ENCODE data around the gene DHFR2. TPM values are rescaled to one million over a fixed set of nuclear protein-coding genes. Genes with fewer than 3 reads are reported as not detected.

Gene DHFR2
- total and polyA plus RNA-seq, 10 of the 15 experiments (the other 5 are each of a cell fraction or from before 2014, with no cell fraction given), result 1.8 to 5.6 (median 4.4) TPM

DNA sequence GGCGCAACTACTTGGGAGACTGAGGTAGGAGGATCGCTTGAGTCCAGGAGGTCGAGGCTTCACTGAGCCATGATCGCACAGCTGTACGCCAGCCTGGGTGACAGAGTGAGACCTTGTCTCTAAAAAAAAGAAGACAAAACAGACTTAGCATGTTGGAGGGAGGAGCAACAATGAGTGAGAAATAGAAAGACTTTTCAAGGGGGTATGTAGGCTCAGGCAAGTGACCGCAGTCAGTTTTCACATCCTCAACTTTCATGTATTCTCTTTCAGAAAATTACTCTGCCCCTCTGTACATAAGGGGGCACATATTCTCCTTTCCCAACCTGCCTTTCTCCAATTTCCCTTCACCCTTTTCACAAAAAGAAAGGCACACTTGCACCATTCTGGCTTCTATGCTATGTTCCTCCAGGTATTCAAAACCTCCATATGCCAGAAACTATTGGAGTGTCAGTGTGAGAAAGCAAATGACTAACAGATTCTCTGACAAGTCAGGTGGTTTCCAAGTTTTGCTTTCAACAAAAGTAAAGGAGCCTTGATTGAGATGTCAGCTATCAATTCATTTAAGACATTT lies 7.7 kb upstream of the DHFR2 start (continued):
- TF ChIP-seq, protein P1, sequence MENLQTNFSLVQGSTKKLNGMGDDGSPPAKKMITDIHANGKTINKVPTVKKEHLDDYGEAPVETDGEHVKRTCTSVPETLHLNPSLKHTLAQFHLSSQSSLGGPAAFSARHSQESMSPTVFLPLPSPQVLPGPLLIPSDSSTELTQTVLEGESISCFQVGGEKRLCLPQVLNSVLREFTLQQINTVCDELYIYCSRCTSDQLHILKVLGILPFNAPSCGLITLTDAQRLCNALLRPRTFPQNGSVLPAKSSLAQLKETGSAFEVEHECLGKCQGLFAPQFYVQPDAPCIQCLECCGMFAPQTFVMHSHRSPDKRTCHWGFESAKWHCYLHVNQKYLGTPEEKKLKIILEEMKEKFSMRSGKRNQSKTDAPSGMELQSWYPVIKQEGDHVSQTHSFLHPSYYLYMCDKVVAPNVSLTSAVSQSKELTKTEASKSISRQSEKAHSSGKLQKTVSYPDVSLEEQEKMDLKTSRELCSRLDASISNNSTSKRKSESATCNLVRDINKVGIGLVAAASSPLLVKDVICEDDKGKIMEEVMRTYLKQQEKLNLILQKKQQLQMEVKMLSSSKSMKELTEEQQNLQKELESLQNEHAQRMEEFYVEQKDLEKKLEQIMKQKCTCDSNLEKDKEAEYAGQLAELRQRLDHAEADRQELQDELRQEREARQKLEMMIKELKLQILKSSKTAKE (IDR thresholded peaks at IDR 0.05; ENCODE audit: low read depth, poor library complexity, severe bottlenecking), result peak; percentile 71
- peak; percentile 68 for TF ChIP-seq POLR2AphosphoS5 (IDR thresholded peaks at IDR 0.05; ENCODE audit: low read length)

DNA sequence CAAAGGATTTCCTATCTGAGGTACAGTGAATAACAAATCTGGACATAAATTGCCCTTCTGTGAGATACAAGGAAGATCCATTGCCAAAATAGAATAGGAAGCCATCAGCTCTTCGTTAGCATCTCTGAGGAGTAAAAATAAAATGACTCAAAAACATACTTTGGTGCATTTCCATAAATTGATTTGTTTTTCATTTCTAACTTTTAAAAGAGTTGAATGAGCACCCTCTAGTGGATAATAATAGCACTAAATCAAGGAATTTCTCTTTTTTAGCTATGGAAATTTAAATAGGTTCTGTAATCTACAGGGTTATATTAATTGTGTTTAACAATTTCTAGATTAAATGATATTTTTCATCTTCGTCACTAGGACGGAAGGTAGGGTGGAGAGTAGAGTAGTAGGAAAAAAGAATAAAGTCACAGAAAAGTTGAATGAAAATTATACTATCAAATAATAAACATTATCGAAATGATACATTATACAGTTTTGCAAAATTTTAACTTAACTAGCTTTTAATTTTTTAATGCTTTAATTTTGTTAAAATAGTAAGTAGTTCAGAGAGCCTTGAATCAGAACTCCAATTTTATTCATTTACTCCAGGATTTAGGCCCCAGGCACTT lies 6.6 kb upstream of the DHFR2 start:
- in situ Hi-C loops (cut with MboI) (loop anchor here (5.0 kb wide), 1 partner anchor 62 kb away; no protein-coding TSS in a partner anchor), intact Hi-C loops (cut with micrococcal nuclease; ENCODE audit: unreplicated experiment) (loop anchor here (1.0 kb wide), 1 partner anchor 65 kb away; no protein-coding TSS in a partner anchor)
- H3K27me3 ChIP-seq (replicated peaks in 1 of 2; ENCODE audit: control insufficient read depth in 2 of 2, insufficient read depth in 2 of 2, low read length in 1 of 2), result no peaks in the 10 kb centered on the region
- SMC1A ChIA-PET (ENCODE audit: uncharacterized antibody, unreplicated experiment), result interaction anchor here (0.7 to 4.1 kb wide), 24 partner anchors 12 to 147 kb away, joined by 3 to 38 read pairs (median 6); partner anchors contain the start of genes ARL13B and STX19
- no peaks in the 10 kb centered on the region for H4K20me1 ChIP-seq (ENCODE audit: control insufficient read depth, insufficient read depth)
- H2AFZ ChIP-seq (ENCODE audit: control insufficient read depth, low read depth, low read length), result no peak overlapping the region
- POLR2A ChIA-PET, result interaction anchor here (0.7 to 1.4 kb wide), 3 partner anchors 16 to 65 kb away, joined by 3 to 6 read pairs (median 4); no protein-coding TSS in a partner anchor
- no TSS peak for BruUV-seq (replicated peaks)
- H3K9me3 ChIP-seq (replicated peaks; ENCODE audit: control insufficient read depth, insufficient read depth, low read length), result peaks cover 15% of the 10 kb centered on the region; the same call in 2 of the 3 replicates
- ATAC-seq (no peak), FAIRE-seq (no peak), DNase-seq (ENCODE audit: low read depth, low spot score) (no peak)
- no peak overlapping the region for H3K9ac ChIP-seq (ENCODE audit: control insufficient read depth, insufficient read depth, low read length)
- RAD21 ChIA-PET (ENCODE audit: unreplicated experiment), result interaction anchor here (0.9 to 4.1 kb wide), 19 partner anchors 13 to 179 kb away, joined by 3 to 31 read pairs (median 6); partner anchors contain the start of gene ARL13B
- H3K4me2 ChIP-seq (ENCODE audit: control insufficient read depth, insufficient read depth), result peak overlapping the region; percentile 17; the same call in 1 of the 2 replicates
- WGBS (ENCODE audit: insufficient coverage, insufficient replicate concordance, low lambda C conversion rate, missing lambda C conversion rate), result 26% methylated on average over 4 of the region's 4 CpGs
- no peak overlapping the region for H3K4me3 ChIP-seq
- peaks cover 0 to 19% of the 10 kb centered on the region in 2 experiments; a peak in 2 of 4 replicates for H3K36me3 ChIP-seq (ENCODE audit: control insufficient read depth in 2 of 2, insufficient read depth in 2 of 2, low read length in 1 of 2)
- H3K27ac ChIP-seq (ENCODE audit: control insufficient read depth, insufficient read depth), result peak overlapping the region; percentile 90; the same call in 1 of the 2 replicates
- CTCF ChIA-PET, result interaction anchor here (0.6 to 11.1 kb wide), 29 partner anchors 9 to 179 kb away, joined by 3 to 164 read pairs (median 5); partner anchors contain the start of genes ARL13B and PROS1
- H3K4me1 ChIP-seq (ENCODE audit: control insufficient read depth, insufficient read depth, low read length), result peaks cover 30% of the 10 kb centered on the region
- H3K79me2 ChIP-seq (ENCODE audit: control insufficient read depth, insufficient read depth, low read length), result peaks cover 46% of the 10 kb centered on the region
- no peak for TF ChIP-seq CBX3 (IDR thresholded peaks at IDR 0.05; ENCODE audit: borderline replicate concordance, low read depth)
- TF ChIP-seq ZNF24 (IDR thresholded peaks at IDR 0.05), result no peak
- TF ChIP-seq, protein P2, sequence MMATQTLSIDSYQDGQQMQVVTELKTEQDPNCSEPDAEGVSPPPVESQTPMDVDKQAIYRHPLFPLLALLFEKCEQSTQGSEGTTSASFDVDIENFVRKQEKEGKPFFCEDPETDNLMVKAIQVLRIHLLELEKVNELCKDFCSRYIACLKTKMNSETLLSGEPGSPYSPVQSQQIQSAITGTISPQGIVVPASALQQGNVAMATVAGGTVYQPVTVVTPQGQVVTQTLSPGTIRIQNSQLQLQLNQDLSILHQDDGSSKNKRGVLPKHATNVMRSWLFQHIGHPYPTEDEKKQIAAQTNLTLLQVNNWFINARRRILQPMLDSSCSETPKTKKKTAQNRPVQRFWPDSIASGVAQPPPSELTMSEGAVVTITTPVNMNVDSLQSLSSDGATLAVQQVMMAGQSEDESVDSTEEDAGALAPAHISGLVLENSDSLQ (IDR thresholded peaks at IDR 0.05), result no peak
- TF ChIP-seq NRF1 (conservative IDR thresholded peaks at IDR 0.05; ENCODE audit: low read depth, low read length), result no peak
- no peak for TF ChIP-seq RCOR1 (conservative IDR thresholded peaks at IDR 0.05; ENCODE audit: low read depth, low read length)
- no peak for TF ChIP-seq CBFB (IDR thresholded peaks at IDR 0.05; ENCODE audit: low read depth)
- TF ChIP-seq, protein P3, sequence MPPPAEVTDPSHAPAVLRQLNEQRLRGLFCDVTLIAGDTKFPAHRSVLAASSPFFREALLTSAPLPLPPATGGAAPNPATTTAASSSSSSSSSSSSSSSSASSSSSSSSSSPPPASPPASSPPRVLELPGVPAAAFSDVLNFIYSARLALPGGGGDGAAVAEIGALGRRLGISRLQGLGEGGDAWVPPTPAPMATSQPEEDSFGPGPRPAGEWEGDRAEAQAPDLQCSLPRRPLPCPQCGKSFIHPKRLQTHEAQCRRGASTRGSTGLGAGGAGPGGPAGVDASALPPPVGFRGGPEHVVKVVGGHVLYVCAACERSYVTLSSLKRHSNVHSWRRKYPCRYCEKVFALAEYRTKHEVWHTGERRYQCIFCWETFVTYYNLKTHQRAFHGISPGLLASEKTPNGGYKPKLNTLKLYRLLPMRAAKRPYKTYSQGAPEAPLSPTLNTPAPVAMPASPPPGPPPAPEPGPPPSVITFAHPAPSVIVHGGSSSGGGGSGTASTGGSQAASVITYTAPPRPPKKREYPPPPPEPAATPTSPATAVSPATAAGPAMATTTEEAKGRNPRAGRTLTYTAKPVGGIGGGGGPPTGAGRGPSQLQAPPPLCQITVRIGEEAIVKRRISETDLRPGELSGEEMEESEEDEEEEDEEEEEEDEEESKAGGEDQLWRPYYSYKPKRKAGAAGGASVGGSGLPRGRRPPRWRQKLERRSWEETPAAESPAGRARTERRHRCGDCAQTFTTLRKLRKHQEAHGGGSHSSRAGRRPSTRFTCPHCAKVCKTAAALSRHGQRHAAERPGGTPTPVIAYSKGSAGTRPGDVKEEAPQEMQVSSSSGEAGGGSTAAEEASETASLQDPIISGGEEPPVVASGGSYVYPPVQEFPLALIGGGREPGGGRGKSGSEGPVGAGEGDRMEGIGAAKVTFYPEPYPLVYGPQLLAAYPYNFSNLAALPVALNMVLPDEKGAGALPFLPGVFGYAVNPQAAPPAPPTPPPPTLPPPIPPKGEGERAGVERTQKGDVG (CRISPR knock-in tag; IDR thresholded peaks at IDR 0.05), result no peak
- no peak for TF ChIP-seq BCL11A (IDR thresholded peaks at IDR 0.05; ENCODE audit: low read depth, low read length)
- TF ChIP-seq MYB (IDR thresholded peaks at IDR 0.05; ENCODE audit: borderline replicate concordance, low read depth, low read length), result no peak
- TF ChIP-seq RAD21 (IDR thresholded peaks at IDR 0.05; ENCODE audit: insufficient read depth, low read depth, low read length), result peak; percentile 23; the same call in 1 of the 2 replicates
- no peak for TF ChIP-seq ZZZ3 (IDR thresholded peaks at IDR 0.05; ENCODE audit: control insufficient read depth, insufficient read length, low read depth)
- no peak for TF ChIP-seq ETV6 (conservative IDR thresholded peaks at IDR 0.05 in 1 of 2, IDR thresholded peaks at IDR 0.05 in 1 of 2; ENCODE audit: borderline replicate concordance in 1 of 2, low read depth in 1 of 2)
